ENCODE measurements around the gene RASSF3. TPM values are rescaled to one million over a fixed set of nuclear protein-coding genes. Genes with fewer than 3 reads are reported as not detected.
A peak's percentile ranks its signal among the peaks of the same experiment; 100 is the strongest.

The RASSF3 gene
- total and polyA plus RNA-seq, 2 experiments from 2014 or later: 20.6 to 39.6 TPM

- TF ChIP-seq, protein P1, sequence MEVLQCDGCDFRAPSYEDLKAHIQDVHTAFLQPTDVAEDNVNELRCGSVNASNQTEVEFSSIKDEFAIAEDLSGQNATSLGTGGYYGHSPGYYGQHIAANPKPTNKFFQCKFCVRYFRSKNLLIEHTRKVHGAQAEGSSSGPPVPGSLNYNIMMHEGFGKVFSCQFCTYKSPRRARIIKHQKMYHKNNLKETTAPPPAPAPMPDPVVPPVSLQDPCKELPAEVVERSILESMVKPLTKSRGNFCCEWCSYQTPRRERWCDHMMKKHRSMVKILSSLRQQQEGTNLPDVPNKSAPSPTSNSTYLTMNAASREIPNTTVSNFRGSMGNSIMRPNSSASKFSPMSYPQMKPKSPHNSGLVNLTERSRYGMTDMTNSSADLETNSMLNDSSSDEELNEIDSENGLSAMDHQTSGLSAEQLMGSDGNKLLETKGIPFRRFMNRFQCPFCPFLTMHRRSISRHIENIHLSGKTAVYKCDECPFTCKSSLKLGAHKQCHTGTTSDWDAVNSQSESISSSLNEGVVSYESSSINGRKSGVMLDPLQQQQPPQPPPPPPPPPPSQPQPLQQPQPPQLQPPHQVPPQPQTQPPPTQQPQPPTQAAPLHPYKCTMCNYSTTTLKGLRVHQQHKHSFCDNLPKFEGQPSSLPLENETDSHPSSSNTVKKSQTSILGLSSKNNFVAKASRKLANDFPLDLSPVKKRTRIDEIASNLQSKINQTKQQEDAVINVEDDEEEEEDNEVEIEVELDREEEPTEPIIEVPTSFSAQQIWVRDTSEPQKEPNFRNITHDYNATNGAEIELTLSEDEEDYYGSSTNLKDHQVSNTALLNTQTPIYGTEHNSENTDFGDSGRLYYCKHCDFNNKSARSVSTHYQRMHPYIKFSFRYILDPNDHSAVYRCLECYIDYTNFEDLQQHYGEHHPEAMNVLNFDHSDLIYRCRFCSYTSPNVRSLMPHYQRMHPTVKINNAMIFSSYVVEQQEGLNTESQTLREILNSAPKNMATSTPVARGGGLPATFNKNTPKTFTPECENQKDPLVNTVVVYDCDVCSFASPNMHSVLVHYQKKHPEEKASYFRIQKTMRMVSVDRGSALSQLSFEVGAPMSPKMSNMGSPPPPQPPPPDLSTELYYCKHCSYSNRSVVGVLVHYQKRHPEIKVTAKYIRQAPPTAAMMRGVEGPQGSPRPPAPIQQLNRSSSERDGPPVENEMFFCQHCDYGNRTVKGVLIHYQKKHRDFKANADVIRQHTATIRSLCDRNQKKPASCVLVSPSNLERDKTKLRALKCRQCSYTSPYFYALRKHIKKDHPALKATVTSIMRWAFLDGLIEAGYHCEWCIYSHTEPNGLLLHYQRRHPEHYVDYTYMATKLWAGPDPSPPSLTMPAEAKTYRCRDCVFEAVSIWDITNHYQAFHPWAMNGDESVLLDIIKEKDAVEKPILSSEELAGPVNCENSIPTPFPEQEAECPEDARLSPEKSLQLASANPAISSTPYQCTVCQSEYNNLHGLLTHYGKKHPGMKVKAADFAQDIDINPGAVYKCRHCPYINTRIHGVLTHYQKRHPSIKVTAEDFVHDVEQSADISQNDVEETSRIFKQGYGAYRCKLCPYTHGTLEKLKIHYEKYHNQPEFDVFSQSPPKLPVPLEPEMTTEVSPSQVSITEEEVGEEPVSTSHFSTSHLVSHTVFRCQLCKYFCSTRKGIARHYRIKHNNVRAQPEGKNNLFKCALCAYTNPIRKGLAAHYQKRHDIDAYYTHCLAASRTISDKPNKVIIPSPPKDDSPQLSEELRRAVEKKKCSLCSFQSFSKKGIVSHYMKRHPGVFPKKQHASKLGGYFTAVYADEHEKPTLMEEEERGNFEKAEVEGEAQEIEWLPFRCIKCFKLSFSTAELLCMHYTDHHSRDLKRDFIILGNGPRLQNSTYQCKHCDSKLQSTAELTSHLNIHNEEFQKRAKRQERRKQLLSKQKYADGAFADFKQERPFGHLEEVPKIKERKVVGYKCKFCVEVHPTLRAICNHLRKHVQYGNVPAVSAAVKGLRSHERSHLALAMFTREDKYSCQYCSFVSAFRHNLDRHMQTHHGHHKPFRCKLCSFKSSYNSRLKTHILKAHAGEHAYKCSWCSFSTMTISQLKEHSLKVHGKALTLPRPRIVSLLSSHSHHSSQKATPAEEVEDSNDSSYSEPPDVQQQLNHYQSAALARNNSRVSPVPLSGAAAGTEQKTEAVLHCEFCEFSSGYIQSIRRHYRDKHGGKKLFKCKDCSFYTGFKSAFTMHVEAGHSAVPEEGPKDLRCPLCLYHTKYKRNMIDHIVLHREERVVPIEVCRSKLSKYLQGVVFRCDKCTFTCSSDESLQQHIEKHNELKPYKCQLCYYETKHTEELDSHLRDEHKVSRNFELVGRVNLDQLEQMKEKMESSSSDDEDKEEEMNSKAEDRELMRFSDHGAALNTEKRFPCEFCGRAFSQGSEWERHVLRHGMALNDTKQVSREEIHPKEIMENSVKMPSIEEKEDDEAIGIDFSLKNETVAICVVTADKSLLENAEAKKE (CRISPR knock-in tag; IDR thresholded peaks at IDR 0.05): no peak
Measured at GRCh38 chr12:64566122-64566521, 44.2 kb upstream of the RASSF3 start (continued).

DNA sequence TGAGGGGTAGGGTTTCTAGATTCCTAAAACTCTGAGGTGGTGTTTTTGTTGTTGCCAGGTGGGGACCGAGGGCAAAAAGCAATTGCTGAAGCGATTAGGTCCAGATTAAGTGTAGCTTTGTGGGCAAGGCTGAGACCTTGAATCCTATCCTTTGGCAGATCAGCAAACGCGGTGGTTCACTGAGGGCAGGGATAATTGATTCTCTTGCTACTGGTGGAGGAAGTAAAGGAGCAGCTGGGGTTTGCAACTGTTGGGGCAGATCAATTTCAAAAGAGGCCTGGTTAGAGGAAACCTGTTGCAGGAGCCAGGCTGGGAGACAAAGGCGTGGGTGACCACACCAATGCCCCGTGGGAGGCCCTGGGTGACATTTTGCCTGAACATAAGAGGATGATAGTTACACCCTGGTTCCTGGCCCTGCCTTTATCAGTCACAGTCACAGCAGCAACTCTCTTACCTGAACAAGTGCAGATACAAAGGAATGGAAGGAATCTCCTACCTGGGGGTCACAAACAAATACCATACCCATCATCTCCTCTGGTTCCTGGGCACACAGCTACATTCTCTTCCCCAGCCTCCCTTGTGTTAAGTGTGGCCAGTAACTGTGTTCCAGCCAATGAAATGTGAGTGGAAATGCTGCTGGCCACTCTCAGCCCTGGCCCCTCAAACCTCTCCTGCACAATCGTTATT, 43.3 kb upstream of the RASSF3 start:
- no peaks in the 10 kb centered on the region for H3K27me3 ChIP-seq (ENCODE audit: insufficient read depth)
- peak overlapping the region; percentile 28 for H3K4me2 ChIP-seq
- peak overlapping the region; percentile 66 for H3K27ac Mint-ChIP-seq
- peak overlapping the region; percentile 15; the same call in 1 of the 2 replicates for H3K27ac ChIP-seq (ENCODE audit: low read depth)
- H3K36me3 ChIP-seq (ENCODE audit: insufficient read depth): no peaks in the 10 kb centered on the region
- TF ChIP-seq EZH2phosphoT487 (IDR thresholded peaks at IDR 0.05; ENCODE audit: unreplicated experiment) (no peak), ZNF114 (CRISPR knock-in tag; IDR thresholded peaks at IDR 0.05) (no peak), JUNB (IDR thresholded peaks at IDR 0.05; ENCODE audit: unreplicated experiment) (no peak), CREB1 (CRISPR knock-in tag; IDR thresholded peaks at IDR 0.05; ENCODE audit: low read depth) (no peak), ZNF331 (CRISPR knock-in tag; IDR thresholded peaks at IDR 0.05; ENCODE audit: low read depth) (no peak), STAT1 (IDR thresholded peaks at IDR 0.05; ENCODE audit: unreplicated experiment) (no peak), POLR2AphosphoS5 (IDR thresholded peaks at IDR 0.05; ENCODE audit: low read depth) (no peak), ETS1 (IDR thresholded peaks at IDR 0.05) (no peak), REST (IDR thresholded peaks at IDR 0.05; ENCODE audit: unreplicated experiment) (no peak), CTCF (conservative IDR thresholded peaks at IDR 0.05; ENCODE audit: low read depth in 2 of 2) (no peak), NANOG (IDR thresholded peaks at IDR 0.05; ENCODE audit: borderline replicate concordance) (no peak), EZH2 (IDR thresholded peaks at IDR 0.05; ENCODE audit: low read depth, unreplicated experiment) (no peak)
- peaks cover 20% of the 10 kb centered on the region for H3K4me1 Mint-ChIP-seq
- H3K4me3 ChIP-seq: no peak overlapping the region
- H3F3A ChIP-seq (replicated peaks; ENCODE audit: low read depth): no peaks in the 10 kb centered on the region
- H3K4me1 ChIP-seq (ENCODE audit: insufficient read depth): peaks cover 20% of the 10 kb centered on the region
- no peaks in the 10 kb centered on the region for H3K9me2 ChIP-seq (ENCODE audit: insufficient read depth)
- H3K36me3 Mint-ChIP-seq (ENCODE audit: low read depth): no peaks in the 10 kb centered on the region
- H3K79me2 ChIP-seq (replicated peaks; ENCODE audit: insufficient read depth): no peaks in the 10 kb centered on the region
- peaks cover 14% of the 10 kb centered on the region for H3K27me3 Mint-ChIP-seq (ENCODE audit: insufficient read depth, low read depth, poor library complexity)
- no peaks in the 10 kb centered on the region for H4K20me1 ChIP-seq (replicated peaks; ENCODE audit: insufficient read depth)
- ATAC-seq (peak; percentile 35), DNase-seq (ENCODE audit: low spot score) (peak; percentile 24)
- H3K9me3 Mint-ChIP-seq: no peaks in the 10 kb centered on the region
- H2AFZ ChIP-seq: peak overlapping the region; percentile 95
- no peak overlapping the region; the same call in 2 of the 3 replicates for H3K4me3 Mint-ChIP-seq
